Ovary (tissue), 9 donors: Measurements from ENCODE around the gene NKAIN2. TPM values are rescaled to one million over a fixed set of nuclear protein-coding genes. Genes with fewer than 3 reads are reported as not detected.

Source experiments
- DNase-seq, 5 donors: peaks; one replicate each; pipeline ENCODE4 v3.0.0-alpha.2; 2019 to 2020
- H3K27ac ChIP-seq, 2 donors: fragments of 200-600 bp; one replicate each; pipeline versions ENCODE4 v1.5.1 to v1.8.0; 2019 to 2022
- H3K27me3 ChIP-seq: fragments of 200-600 bp; one replicate; pipeline ENCODE4 v1.8.0; 2022
- H3K36me3 ChIP-seq: fragments of 200-600 bp; sonication (generic); one replicate; pipeline ENCODE4 v1.5.1; 2019
- H3K4me1 ChIP-seq: one replicate; pipeline ENCODE4 v1.8.1; 2013; ENCODE audit warnings: mild to moderate bottlenecking, moderate library complexity; ENCODE audit not compliant: insufficient read depth
- H3K4me3 ChIP-seq: fragments of 200-600 bp; sonication (generic); one replicate; pipeline ENCODE4 v1.5.1; 2017
- H3K9me3 ChIP-seq, 2 donors: fragments of 200-600 bp in 1 of 2; sonication (generic) in 1 of 2; one replicate each; pipeline versions ENCODE4 v1.5.1 to v1.8.1; 2013 to 2019; ENCODE audit warnings: mild to moderate bottlenecking in 1 of 2, moderate library complexity in 1 of 2
- CTCF ChIP-seq, 3 donors: fragments of 450-650 bp in 2 of 3; fragments of 200-600 bp in 1 of 3; IDR thresholded peaks; one replicate each; pipeline versions ENCODE4 v1.5.1 to v1.8.0; 2016 to 2022; ENCODE audit warnings: antibody characterized with exemption in 3 of 3, mild to moderate bottlenecking in 1 of 3
- EP300 ChIP-seq: sonication (generic); formaldehyde crosslinking; IDR thresholded peaks from one replicate; pipeline ENCODE4 v1.6.1; 2017; ENCODE audit warnings: antibody characterized with exemption
- POLR2A ChIP-seq: fragments of 450-650 bp; IDR thresholded peaks from one replicate; pipeline ENCODE4 v1.6.1; 2017; ENCODE audit warnings: antibody characterized with exemption, mild to moderate bottlenecking, moderate library complexity
- WGBS, 3 donors: extraction: QIAGEN DNeasy Blood & Tissue Kit in 1 of 3; methylation state at CpG; one replicate each; pipeline versions ENCODE4 v1.1.5 to v1.1.7; 2013 to 2017; 5-methylcytosine and 5-hydroxymethylcytosine counted together
- intact Hi-C, 4 donors: fragments of 100-400 bp; cut with DNase I; formaldehyde crosslinking; loops; one replicate each; pipeline versions ENCODE4 v1.11.0 to v1.15.1; 2022 to 2023
- polyA plus RNA-seq, 2 donors: library from polyadenylated mRNA; stranded (reverse); fragments of 200-250 nt in 1 of 2; fragments of 350-450 nt in 1 of 2; fragmentation: Illumina TruSeq in 1 of 2; extraction: RNeasy Lipid Tissue Mini Kit (QIAGEN cat#74804) in 1 of 2; gene quantifications; one replicate each; pipeline ENCODE4 v1.2.3, GENCODE V29; 2013 to 2014
- total RNA-seq, 7 donors: library from RNA; depleted of rRNA in 2 of 7; stranded (reverse); fragments of >200 nt in 2 of 7; fragmentation: NEBNext Ultra II Directional in 3 of 7; extraction: Animal tissue kit (Norgen Biotek cat#: 25700) in 3 of 7; gene quantifications; one replicate each; pipeline versions ENCODE4 v1.1.0 to v1.2.4, GENCODE V29; 2016 to 2023
- donor health status: DM: no; HTN: no; CAD: no; lungs with moderate emphysema.
- donor health status: DM: no; HTN: no; CAD: no.
- donor health status: Bipolar disorder and iron deficiency.
- donor health status: DM: yes; HTN: yes; CAD: no.
- donor health status: DM: no; HTN: no; CAD: no.
- donor health status: DM: yes; HTN: yes; CAD: no.

Gene NKAIN2
- total and polyA plus RNA-seq, 9 donors, result 0.13 to 1.0 (median 0.40) TPM; not detected in 4

- Histone ChIP-seq H3K4me1 (no peaks in the 10 kb centered on the region), H3K27me3 (no peaks in the 10 kb centered on the region), H3K4me3 (no peak overlapping the region), H3K9me3 (no peaks in the 10 kb centered on the region), H3K27ac (no peak overlapping the region), H3K36me3 (no peaks in the 10 kb centered on the region)
- DNase-seq, result no peak
- 89 to 94% (median 90%) methylated on average over 3 of the region's 3 CpGs for WGBS, 3 donors
- intact Hi-C loops, result no loop called here
- TF ChIP-seq CTCF (IDR thresholded peaks at IDR 0.05), result no peak
- no peak for TF ChIP-seq EP300
- TF ChIP-seq POLR2A, result no peak
Observed at GRCh38 chr6:124633655-124634054, 830.0 kb downstream of the NKAIN2 start.

GRCh38 chr6:124640432-124640831, 836.8 kb downstream of the NKAIN2 start:
- Histone ChIP-seq H3K9me3 (no peaks in the 10 kb centered on the region), H3K27ac (no peak overlapping the region), H3K27me3 (no peaks in the 10 kb centered on the region), H3K36me3 (no peaks in the 10 kb centered on the region), H3K4me3 (no peak overlapping the region), H3K4me1 (no peaks in the 10 kb centered on the region)
- WGBS, 3 donors, result 93 to 96% (median 96%) methylated on average over 4 of the region's 4 CpGs
- no peak for DNase-seq
- intact Hi-C loops, result no loop called here
- no peak for TF ChIP-seq POLR2A
- TF ChIP-seq CTCF (IDR thresholded peaks at IDR 0.05), result no peak
- no peak for TF ChIP-seq EP300

GRCh38 chr6:124655866-124656265, 852.2 kb downstream of the NKAIN2 start:
- WGBS, 3 donors, result 65 to 91% (median 84%) methylated on average over 1 of the region's 1 CpG
- Histone ChIP-seq H3K36me3 (no peaks in the 10 kb centered on the region), H3K27ac (no peak overlapping the region), H3K9me3 (no peaks in the 10 kb centered on the region), H3K4me1 (no peaks in the 10 kb centered on the region), H3K4me3 (no peak overlapping the region), H3K27me3 (no peaks in the 10 kb centered on the region)
- no peak for TF ChIP-seq POLR2A
- no peak for TF ChIP-seq EP300
- TF ChIP-seq CTCF (IDR thresholded peaks at IDR 0.05), result no peak
- no peak for DNase-seq
- intact Hi-C loops, result no loop called here

GRCh38 chr6:124658053-124658452, 854.4 kb downstream of the NKAIN2 start:
- no peaks in the 10 kb centered on the region for H3K9me3 ChIP-seq
- no peaks in the 10 kb centered on the region for H3K27me3 ChIP-seq
- TF ChIP-seq CTCF (IDR thresholded peaks at IDR 0.05) (no peak), EP300 (no peak), POLR2A (no peak)
- WGBS, 3 donors, result 93 to 95% (median 95%) methylated on average over 8 of the region's 8 CpGs
- no peak overlapping the region for H3K27ac ChIP-seq
- H3K4me3 ChIP-seq, result no peak overlapping the region
- intact Hi-C loops, result no loop called here
- H3K36me3 ChIP-seq, result no peaks in the 10 kb centered on the region
- no peaks in the 10 kb centered on the region for H3K4me1 ChIP-seq
- DNase-seq, result no peak

GRCh38 chr6:124659427-124659826, 855.8 kb downstream of the NKAIN2 start:
- WGBS, 3 donors, result 88 to 97% (median 92%) methylated on average over 1 of the region's 1 CpG
- intact Hi-C loops, result no loop called here
- Histone ChIP-seq H3K9me3 (no peaks in the 10 kb centered on the region), H3K27me3 (no peaks in the 10 kb centered on the region), H3K27ac (no peak overlapping the region), H3K4me1 (no peaks in the 10 kb centered on the region), H3K36me3 (no peaks in the 10 kb centered on the region), H3K4me3 (no peak overlapping the region)
- no peak for DNase-seq
- TF ChIP-seq EP300 (no peak), POLR2A (no peak), CTCF (IDR thresholded peaks at IDR 0.05) (no peak)
